ENCODE data around the gene SLN. TPM values are rescaled to one million over a fixed set of nuclear protein-coding genes. Genes with fewer than 3 reads are reported as not detected.

Gene SLN
- total RNA-seq, 1 donor from 2014 or later, result not detected

DNA sequence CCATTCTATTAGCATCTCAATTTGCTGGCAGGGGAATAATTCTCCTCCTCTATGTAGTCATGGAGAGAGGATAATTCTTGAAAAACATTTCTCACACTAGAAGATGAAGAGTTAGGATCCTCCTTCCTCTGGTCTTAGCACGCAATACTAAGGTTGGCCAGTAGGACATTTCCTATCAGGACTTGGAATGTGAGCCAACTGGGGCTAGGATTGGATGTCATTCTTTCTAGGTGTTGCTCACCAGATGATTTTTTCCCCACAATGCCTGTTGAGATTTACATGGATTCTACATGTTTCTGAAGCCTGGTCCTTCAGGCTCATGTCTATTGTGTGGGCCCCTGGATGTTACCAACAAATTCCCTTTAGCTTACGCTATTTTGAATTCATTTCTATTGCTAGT lies 28.0 kb downstream of the SLN start:
- Mint-ChIP-seq H3K4me3 (ENCODE audit: low read depth) (no peak overlapping the region), H3K36me3 (ENCODE audit: insufficient read depth) (no peaks in the 10 kb centered on the region), H3K27me3 (peaks cover 6% of the 10 kb centered on the region), H3K27ac (no peak overlapping the region), H3K9me3 (ENCODE audit: low read depth) (no peaks in the 10 kb centered on the region), H3K4me1 (ENCODE audit: low read depth) (no peaks in the 10 kb centered on the region)
- DNase-seq (ENCODE audit: low spot score, unreplicated experiment), result no peak
- TF ChIP-seq, protein P1, sequence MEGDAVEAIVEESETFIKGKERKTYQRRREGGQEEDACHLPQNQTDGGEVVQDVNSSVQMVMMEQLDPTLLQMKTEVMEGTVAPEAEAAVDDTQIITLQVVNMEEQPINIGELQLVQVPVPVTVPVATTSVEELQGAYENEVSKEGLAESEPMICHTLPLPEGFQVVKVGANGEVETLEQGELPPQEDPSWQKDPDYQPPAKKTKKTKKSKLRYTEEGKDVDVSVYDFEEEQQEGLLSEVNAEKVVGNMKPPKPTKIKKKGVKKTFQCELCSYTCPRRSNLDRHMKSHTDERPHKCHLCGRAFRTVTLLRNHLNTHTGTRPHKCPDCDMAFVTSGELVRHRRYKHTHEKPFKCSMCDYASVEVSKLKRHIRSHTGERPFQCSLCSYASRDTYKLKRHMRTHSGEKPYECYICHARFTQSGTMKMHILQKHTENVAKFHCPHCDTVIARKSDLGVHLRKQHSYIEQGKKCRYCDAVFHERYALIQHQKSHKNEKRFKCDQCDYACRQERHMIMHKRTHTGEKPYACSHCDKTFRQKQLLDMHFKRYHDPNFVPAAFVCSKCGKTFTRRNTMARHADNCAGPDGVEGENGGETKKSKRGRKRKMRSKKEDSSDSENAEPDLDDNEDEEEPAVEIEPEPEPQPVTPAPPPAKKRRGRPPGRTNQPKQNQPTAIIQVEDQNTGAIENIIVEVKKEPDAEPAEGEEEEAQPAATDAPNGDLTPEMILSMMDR (IDR thresholded peaks at IDR 0.05; ENCODE audit: unreplicated experiment), result peak; percentile 41

DNA sequence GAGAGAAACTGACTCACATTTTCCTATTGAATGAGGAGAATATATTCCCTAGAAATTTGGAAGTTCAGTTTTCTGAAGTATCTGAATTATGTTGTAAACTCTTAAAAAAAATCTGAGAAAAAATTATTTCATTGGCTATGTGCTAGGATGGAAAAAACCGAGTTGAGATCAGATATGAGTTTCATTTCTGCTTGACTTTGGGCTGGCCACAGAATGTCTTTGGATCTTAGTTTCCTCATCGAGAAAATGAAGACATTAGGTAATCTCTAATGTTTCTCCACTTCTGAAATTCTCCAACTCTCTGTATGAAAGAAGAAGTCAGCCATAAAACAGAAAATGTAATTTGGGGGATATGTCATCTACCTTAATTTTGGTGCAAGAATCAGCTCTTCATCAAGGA lies 28.8 kb downstream of the SLN start:
- Mint-ChIP-seq H3K27me3 (peaks cover 6% of the 10 kb centered on the region), H3K4me3 (ENCODE audit: low read depth) (no peak overlapping the region), H3K27ac (no peak overlapping the region), H3K36me3 (ENCODE audit: insufficient read depth) (no peaks in the 10 kb centered on the region), H3K9me3 (ENCODE audit: low read depth) (no peaks in the 10 kb centered on the region), H3K4me1 (ENCODE audit: low read depth) (no peaks in the 10 kb centered on the region)
- no peak for DNase-seq (ENCODE audit: low spot score, unreplicated experiment)
- TF ChIP-seq, protein P1 (IDR thresholded peaks at IDR 0.05; ENCODE audit: unreplicated experiment), result no peak

DNA sequence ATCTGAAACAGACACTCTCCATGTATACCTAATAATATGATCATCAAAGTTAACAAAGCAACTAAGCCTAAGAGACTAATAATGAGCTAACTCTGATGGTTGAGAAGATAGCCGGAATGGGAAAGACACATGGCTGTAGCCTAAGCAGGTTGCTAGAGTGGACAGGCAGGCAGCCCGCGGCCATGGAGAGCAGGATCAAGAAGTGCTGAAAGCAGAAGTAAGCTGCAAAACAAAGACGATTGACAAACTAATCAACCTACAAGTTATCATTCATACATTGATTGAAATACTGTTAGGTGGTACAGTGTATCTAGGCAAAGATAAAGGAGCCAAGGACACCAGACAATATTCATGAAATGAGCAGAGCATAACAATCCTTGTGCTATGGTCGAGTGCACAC lies 29.3 kb downstream of the SLN start:
- no peak overlapping the region for H3K4me3 Mint-ChIP-seq (ENCODE audit: low read depth)
- H3K27me3 Mint-ChIP-seq, result peaks cover 6% of the 10 kb centered on the region

DNA sequence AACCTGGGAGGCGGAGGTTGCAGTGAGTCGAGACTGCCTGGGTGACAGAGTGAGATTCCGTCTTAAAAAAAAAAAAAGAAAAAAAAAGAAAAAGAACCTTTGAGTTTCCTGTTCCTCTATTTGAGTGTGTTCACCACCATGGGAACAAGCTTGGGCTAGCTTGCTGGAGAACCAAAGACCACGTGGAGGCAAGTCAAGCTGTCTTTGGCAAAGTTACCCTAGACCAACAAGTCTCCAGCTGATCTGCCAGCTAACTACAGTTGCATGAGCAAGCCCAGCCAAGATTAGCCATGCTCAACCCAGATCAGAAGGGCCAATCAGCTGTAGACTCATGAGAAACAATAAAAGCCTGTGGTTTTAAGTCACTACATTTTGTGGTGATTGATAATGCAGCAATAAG lies 29.7 kb downstream of the SLN start:
- no peaks in the 10 kb centered on the region for H3K36me3 Mint-ChIP-seq (ENCODE audit: insufficient read depth)
- H3K4me3 Mint-ChIP-seq (ENCODE audit: low read depth), result no peak overlapping the region
- peaks cover 6% of the 10 kb centered on the region for H3K27me3 Mint-ChIP-seq
- H3K9me3 Mint-ChIP-seq (ENCODE audit: low read depth), result no peaks in the 10 kb centered on the region
- TF ChIP-seq, protein P1 (IDR thresholded peaks at IDR 0.05; ENCODE audit: unreplicated experiment), result no peak
- DNase-seq (ENCODE audit: low spot score, unreplicated experiment), result no peak
- no peaks in the 10 kb centered on the region for H3K4me1 Mint-ChIP-seq (ENCODE audit: low read depth)
- no peak overlapping the region for H3K27ac Mint-ChIP-seq

More for the DNA sequence above, 29.3 kb downstream of the SLN start:
- Mint-ChIP-seq H3K4me1 (ENCODE audit: low read depth) (no peaks in the 10 kb centered on the region), H3K27ac (no peak overlapping the region), H3K36me3 (ENCODE audit: insufficient read depth) (no peaks in the 10 kb centered on the region), H3K9me3 (ENCODE audit: low read depth) (no peaks in the 10 kb centered on the region)
- TF ChIP-seq, protein P1 (IDR thresholded peaks at IDR 0.05; ENCODE audit: unreplicated experiment), result no peak
- no peak for DNase-seq (ENCODE audit: low spot score, unreplicated experiment)

DNA sequence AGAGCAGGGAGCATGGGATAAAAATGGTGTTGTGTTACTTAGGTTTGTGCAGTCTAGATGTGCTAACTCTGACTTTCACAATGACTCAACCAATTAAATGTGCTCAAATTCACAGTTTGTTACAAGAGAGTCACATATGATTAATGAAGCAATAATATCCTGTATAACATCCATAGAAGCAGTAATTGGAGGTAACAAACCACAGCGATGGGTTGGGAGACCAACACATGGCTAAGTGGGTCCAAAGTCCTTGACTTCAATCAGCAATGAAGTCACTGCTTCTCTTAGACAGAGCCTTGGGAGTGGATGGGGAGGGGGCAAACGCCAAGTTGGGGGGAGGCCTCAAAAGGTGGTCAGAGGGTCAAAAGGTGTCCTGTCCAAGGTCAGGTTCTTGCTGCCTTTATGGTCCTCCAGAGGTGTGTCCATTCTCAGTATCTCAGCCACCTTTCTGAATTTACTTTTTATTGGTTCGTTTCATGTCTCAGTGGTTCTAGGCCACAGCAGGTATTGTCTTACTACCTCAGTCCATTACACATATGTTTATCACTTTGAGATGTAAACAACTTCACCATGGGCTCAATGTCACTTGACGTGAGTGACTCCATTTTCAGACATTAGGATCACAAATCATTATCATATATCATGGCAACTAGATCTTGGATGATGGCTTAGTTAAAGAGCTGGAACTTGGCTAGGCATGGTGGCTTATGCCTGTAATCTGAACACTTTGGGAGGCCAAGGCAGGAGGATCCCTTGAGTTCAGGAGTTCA lies 32.4 kb downstream of the SLN start:
- no peak for DNase-seq (ENCODE audit: low spot score, unreplicated experiment)
- no peak overlapping the region for H3K27ac Mint-ChIP-seq
- H3K4me3 Mint-ChIP-seq (ENCODE audit: low read depth), result no peak overlapping the region
- TF ChIP-seq, protein P1 (IDR thresholded peaks at IDR 0.05; ENCODE audit: unreplicated experiment), result no peak
- no peaks in the 10 kb centered on the region for H3K9me3 Mint-ChIP-seq (ENCODE audit: low read depth)
- H3K4me1 Mint-ChIP-seq (ENCODE audit: low read depth), result no peaks in the 10 kb centered on the region
- H3K36me3 Mint-ChIP-seq (ENCODE audit: insufficient read depth), result no peaks in the 10 kb centered on the region
- peaks cover 3% of the 10 kb centered on the region for H3K27me3 Mint-ChIP-seq

Data from progenitor cell of endocrine pancreas (in vitro differentiated cells).